Right atrium auricular region (tissue), 2 donors: Measurements from ENCODE around the gene KRT14. TPM values are rescaled to one million over a fixed set of nuclear protein-coding genes. Genes with fewer than 3 reads are reported as not detected.
"Not testable (repeated sequence)": the region's sequence is repeated elsewhere in the genome, so short reads cannot be mapped to it uniquely, and the experiment has no call there.

ENCODE experiments used
- DNase-seq: peaks from one replicate; pipeline ENCODE4 v3.0.0-alpha.2; 2019; ENCODE audit warnings: low spot score
- H3K27ac ChIP-seq, 2 donors: fragments of 200-600 bp; sonication (generic); 1 replicate in 1 of 2; 2 replicates in 1 of 2; pipeline ENCODE4 v1.5.1; 2016 to 2019
- H3K27me3 ChIP-seq, 2 donors: fragments of 200-600 bp; sonication (generic); one replicate each; pipeline versions ENCODE4 v1.5.1 to v1.6.0; 2017 to 2019
- H3K36me3 ChIP-seq: fragments of 200-600 bp; sonication (generic); one replicate; pipeline ENCODE4 v1.5.1; 2016
- H3K4me1 ChIP-seq, 2 donors: fragments of 200-600 bp; sonication (generic); one replicate each; pipeline versions ENCODE4 v1.5.1 to v1.6.0; 2017 to 2019
- H3K4me3 ChIP-seq, 2 donors: fragments of 200-600 bp; sonication (generic); 1 replicate in 1 of 2; 2 replicates in 1 of 2; pipeline ENCODE4 v1.5.1; 2017 to 2019; ENCODE audit warnings: mild to moderate bottlenecking in 1 of 2, moderate library complexity in 1 of 2
- H3K9me3 ChIP-seq, 2 donors: fragments of 200-600 bp; sonication (generic); one replicate each; pipeline ENCODE4 v1.5.1; 2019
- total RNA-seq, 2 donors: library from RNA; depleted of rRNA; stranded (reverse); fragments of >200 nt; gene quantifications; one replicate each; pipeline ENCODE4 v1.1.0, GENCODE V29; 2016
- TF ChIP-seq, protein P1 (sequence below), 2 donors: fragments of 200-600 bp; sonication (generic); IDR thresholded peaks; one replicate each; pipeline ENCODE4 v1.5.1; 2019; ENCODE audit warnings: antibody characterized with exemption in 2 of 2

Gene KRT14
- total RNA-seq, 2 donors from 2014 or later = 20.3 TPM; not detected in 1

GRCh38 chr17:41617698-41618097, 31.0 kb upstream of the KRT14 start:
- Histone ChIP-seq H3K4me3 (no peak overlapping the region), H3K36me3 (no peaks in the 10 kb centered on the region), H3K9me3 (no peaks in the 10 kb centered on the region), H3K27me3 (no peaks in the 10 kb centered on the region), H3K4me1 (no peaks in the 10 kb centered on the region), H3K27ac (no peak overlapping the region)
- TF ChIP-seq, protein P1, sequence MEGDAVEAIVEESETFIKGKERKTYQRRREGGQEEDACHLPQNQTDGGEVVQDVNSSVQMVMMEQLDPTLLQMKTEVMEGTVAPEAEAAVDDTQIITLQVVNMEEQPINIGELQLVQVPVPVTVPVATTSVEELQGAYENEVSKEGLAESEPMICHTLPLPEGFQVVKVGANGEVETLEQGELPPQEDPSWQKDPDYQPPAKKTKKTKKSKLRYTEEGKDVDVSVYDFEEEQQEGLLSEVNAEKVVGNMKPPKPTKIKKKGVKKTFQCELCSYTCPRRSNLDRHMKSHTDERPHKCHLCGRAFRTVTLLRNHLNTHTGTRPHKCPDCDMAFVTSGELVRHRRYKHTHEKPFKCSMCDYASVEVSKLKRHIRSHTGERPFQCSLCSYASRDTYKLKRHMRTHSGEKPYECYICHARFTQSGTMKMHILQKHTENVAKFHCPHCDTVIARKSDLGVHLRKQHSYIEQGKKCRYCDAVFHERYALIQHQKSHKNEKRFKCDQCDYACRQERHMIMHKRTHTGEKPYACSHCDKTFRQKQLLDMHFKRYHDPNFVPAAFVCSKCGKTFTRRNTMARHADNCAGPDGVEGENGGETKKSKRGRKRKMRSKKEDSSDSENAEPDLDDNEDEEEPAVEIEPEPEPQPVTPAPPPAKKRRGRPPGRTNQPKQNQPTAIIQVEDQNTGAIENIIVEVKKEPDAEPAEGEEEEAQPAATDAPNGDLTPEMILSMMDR (IDR thresholded peaks at IDR 0.05) = no peak
- DNase-seq = no peak

DNA sequence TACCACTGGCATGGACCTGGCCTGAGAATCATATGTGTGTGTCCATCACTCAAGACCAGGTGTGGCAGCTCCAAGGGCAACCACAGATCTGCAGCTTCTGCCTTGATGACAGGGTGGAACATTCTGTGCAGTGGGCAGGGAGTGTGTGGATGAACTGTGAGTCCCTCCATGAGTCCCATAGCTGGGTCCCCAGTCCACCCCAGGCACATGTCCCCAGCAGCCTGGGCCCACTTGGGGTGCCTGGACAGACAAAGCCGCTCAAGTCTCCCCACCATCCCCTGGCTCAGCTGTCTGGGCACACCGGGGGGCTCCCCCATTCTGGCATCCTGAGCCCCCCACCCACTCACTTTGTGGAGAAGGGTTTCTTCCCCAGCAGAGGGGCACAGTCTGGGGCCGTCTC, 30.4 kb upstream of the KRT14 start:
- no peak for DNase-seq
- Histone ChIP-seq H3K36me3 (no peaks in the 10 kb centered on the region), H3K27ac (no peak overlapping the region), H3K4me3 (no peak overlapping the region), H3K4me1 (no peaks in the 10 kb centered on the region), H3K9me3 (no peaks in the 10 kb centered on the region), H3K27me3 (no peaks in the 10 kb centered on the region)
- TF ChIP-seq, protein P1 (IDR thresholded peaks at IDR 0.05) = no peak

DNA sequence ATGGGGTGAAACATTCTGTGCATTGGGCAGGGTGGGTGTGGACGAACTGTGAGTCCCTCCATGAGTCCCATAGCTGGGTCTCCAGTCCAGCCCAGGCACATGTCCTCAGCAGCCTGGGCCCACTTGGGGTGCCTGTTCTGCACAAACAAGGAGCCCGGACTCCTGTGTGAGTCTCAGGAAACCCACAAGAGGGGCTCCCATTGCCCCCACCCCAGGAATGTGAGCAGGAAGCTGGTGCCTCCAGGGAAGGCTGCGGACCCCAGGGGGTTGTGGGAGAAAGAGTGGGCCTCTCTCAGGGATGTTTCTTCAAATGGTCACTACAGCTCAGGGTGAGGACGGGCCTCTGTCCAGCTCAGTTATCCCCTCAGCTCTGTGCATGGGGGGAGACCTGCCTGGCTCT, 29.8 kb upstream of the KRT14 start:
- H3K27ac ChIP-seq, H3K4me3 ChIP-seq, H3K9me3 ChIP-seq, H3K4me1 ChIP-seq, H3K36me3 ChIP-seq, DNase-seq, H3K27me3 ChIP-seq: not testable (repeated sequence)

DNA sequence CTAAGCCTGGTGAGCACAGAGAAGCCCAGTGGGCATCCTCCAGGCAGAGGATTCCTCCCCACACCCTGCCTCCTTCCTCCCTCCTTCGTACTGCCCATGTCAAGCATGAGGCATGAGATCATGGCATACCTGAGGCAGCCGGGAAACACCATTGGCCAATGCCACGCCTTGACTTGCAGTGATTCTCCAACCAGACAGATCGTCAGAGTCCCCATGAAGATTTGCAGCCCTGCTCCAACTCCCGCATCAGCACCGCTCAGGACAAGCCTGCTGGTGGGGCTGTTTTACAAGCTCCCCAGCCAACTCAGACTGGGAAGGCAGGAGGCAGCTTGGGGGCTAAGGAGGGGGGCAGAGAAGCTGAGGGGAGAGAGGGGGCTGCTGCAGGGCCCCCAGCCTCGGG, 28.8 kb upstream of the KRT14 start:
- Histone ChIP-seq H3K4me1 (no peaks in the 10 kb centered on the region), H3K27me3 (no peaks in the 10 kb centered on the region), H3K9me3 (no peaks in the 10 kb centered on the region), H3K4me3 (no peak overlapping the region), H3K36me3 (no peaks in the 10 kb centered on the region), H3K27ac (no peak overlapping the region)
- no peak for DNase-seq
- TF ChIP-seq, protein P1 (IDR thresholded peaks at IDR 0.05) = no peak

DNA sequence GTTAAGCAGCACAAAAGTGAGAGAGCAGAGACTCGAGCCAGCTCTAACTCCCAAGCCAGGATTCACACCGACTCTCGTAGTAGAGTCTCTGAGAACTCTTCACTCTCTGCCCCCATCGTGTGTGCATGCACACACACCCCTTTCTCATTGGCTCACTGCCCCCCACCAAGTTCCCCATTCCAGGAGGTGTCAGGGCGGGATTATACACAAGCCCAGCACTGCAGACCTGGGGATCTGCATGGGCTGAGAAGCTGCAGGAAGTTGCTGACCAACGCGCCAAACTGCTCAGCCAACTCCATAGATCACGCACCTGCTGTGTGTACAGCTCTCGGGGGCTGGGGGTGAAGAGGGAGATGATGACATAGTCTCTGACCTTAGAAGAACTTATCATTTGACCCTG, 28.1 kb upstream of the KRT14 start:
- H3K4me3 ChIP-seq, H3K4me1 ChIP-seq, H3K27ac ChIP-seq, H3K36me3 ChIP-seq, H3K27me3 ChIP-seq, H3K9me3 ChIP-seq, DNase-seq: not testable (repeated sequence)

GRCh38 chr17:41614098-41614497, 27.4 kb upstream of the KRT14 start:
- H3K4me1 ChIP-seq = no peaks in the 10 kb centered on the region
- no peak overlapping the region for H3K27ac ChIP-seq
- H3K9me3 ChIP-seq = no peaks in the 10 kb centered on the region
- H3K27me3 ChIP-seq = no peaks in the 10 kb centered on the region
- no peak for DNase-seq
- H3K36me3 ChIP-seq = no peaks in the 10 kb centered on the region
- TF ChIP-seq, protein P1 (IDR thresholded peaks at IDR 0.05) = no peak
- no peak overlapping the region for H3K4me3 ChIP-seq

DNA sequence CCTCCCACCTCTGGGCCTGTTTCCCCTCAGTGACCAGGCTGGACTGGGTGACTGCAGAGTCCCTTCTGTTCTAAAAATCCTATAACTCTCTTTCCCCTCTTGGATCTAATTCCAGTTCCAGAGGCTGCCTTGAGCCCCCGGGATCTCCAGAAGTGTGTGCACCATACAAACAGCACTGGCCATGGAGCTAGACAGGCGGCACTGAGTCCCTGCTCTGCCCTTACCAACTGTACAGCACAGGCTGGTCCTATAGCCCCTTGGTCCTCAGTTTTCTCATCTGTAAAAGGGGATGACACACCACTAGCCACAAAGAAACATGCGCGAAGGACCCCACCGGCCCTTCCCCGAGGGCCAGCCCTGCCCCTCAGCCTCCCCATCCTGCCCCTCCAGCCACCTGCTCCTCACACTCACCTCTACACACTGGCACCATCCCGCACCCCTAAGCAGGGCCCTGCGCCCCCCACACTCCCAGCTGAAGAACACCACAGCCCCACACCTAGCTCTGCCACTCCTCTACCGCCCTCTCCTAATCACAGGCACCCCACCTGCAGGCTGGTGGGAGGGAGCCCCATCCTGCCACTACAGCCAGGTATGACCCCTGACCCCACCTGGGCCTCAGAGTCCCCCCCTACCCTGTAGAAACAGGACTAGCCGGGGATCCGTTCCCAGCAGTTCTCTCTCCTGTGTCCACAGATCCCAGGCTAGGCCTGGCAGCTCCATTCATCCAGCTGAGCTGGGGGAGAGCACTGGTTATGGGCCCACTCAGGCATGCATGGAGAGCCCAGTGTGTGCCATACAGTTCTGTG, 26.8 kb upstream of the KRT14 start:
- H3K4me3 ChIP-seq = no peak overlapping the region
- H3K27me3 ChIP-seq = no peaks in the 10 kb centered on the region
- TF ChIP-seq, protein P1 (IDR thresholded peaks at IDR 0.05) = no peak
- H3K36me3 ChIP-seq = no peaks in the 10 kb centered on the region
- no peaks in the 10 kb centered on the region for H3K9me3 ChIP-seq
- DNase-seq = no peak
- no peak overlapping the region for H3K27ac ChIP-seq
- no peaks in the 10 kb centered on the region for H3K4me1 ChIP-seq

GRCh38 chr17:41612376-41613160, 25.9 kb upstream of the KRT14 start, which contains the start of gene KRT16:
KRT16 (minus strand) TSS chr17:41612767; CDS start chr17:41612688, 79 bp downstream.
- not testable (repeated sequence) for H3K9me3 ChIP-seq, H3K27ac ChIP-seq, H3K36me3 ChIP-seq, DNase-seq, H3K4me3 ChIP-seq, H3K27me3 ChIP-seq, H3K4me1 ChIP-seq
